GM21825 (cell line): ENCODE data around the gene FOXJ3.

Experiments
- ATAC-seq: cut with Tn5 transposase; IDR thresholded peaks from one replicate; pipeline ENCODE4 v1.9.1; 2021; ENCODE audit warnings: mild to moderate bottlenecking, moderate library complexity; ENCODE audit not compliant: unreplicated experiment

FOXJ3 gene

DNA sequence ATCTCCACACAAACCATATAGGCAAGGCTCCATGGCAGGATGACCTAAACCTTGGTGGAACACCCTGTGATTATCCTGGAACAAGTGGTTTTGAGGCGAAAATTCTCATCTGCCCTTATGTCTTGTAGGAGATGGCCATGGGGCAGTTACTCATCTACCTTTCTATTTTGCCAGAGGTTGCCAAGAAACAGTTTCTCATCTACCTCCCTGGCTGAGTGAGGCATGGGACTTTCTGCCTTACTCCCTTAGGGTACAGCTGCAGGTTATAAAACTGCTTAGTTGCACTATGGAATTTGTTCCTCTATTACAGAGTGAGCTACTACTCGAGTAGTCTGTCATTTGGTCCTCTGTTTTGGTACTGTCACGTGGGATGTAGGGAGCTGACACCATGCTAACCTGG is 139.2 kb downstream of the FOXJ3 start:
- no peak for ATAC-seq

DNA sequence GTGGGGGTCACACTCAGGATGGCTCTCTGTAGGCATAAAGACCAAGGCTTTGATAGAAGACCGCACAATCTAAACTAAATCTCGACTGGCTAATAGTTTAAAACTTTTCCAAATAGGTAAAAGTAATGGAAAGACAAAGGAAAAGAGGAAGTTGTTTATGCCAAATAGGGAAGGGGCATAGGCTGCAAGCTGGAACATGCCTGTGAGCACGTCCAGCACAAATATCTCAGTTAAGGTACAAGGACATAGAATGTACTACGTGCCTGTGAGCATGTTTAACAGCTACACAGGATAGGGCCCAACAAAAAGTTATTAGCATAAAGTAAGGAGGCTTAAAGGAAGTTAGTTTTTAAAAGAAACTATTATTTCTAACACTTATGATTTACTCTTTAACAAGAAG is 142.9 kb downstream of the FOXJ3 start:
- ATAC-seq: no peak

DNA sequence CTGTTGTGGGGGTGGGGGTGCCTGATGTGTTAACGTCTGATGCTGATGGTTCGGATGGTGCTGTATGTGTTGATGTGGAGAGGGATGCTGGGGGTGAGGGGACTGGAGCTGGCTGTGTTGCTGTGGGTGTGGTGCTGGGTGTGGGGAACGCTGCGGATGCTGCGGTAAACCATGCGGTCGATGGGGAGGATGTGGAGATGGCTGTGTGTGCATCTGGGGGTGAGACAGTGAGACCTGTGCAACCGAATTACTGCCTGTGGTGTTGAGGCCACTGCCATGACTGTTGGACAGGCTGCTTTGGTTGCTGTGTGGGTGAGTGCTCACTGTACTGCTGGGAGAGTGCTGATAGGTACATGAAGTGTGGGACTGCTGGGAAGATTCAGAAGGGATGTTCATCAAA is 143.7 kb downstream of the FOXJ3 start:
- no peak for ATAC-seq

DNA sequence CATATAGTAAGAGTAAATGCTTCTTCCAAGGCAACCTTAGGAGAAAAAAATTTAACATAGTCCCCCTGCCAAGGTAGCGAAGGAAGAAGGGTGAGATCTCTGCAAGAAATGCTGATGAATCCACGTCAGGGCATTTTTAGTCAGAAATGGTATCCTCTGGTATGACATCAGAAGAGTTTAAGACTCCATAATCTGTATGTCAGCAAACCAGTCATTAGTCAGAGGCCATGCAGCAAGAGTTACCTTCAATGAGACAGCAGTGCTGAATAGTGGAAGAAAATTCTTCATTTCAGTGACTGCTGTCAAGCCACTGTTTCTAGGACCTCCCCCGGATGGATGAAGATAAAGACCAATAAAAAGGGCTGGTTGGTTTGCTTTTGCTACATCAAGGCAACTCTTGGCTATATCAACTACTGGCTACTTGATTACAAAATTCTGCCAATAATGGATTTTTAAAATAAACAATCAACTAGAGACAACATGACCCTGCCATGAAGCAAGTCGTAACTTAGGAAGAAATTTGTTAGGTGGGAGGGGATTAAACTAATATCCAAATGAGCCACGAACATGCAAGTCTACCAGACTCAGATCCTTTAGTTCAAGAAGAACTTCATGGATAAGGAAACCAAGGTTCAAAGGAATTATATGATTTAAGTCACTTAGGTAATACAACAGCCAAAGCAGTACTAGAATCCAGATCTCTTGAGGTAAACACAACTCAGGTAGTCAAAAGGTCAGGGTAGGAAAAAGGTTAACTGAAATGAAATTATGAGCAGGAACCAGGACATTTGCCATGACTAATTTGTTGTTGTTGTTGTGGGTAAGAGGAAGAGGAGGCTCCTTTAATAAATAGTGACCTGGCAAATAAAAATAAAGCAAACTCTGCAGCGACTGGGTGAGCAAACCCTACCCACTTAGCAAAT is 144.8 kb downstream of the FOXJ3 start:
- ATAC-seq: no peak

DNA sequence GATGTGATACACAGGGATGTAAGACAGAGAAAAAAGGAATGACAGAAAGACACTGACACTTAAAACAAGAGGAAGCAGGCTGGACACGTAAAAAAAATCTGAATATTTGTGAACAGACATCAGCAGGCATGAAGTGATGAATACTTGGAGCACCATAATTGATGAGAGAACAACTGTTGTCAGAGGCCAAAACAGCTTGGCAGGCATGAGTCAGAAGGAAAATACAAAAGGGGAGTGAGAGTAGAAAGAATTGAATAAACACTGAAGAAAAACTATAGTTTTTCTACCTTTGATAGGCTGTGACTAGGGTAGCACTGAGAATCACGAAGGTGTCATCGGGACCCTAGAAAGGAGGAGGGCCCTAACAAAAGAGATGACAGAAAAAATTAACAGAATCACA is 148.9 kb downstream of the FOXJ3 start:
- ATAC-seq: no peak

DNA sequence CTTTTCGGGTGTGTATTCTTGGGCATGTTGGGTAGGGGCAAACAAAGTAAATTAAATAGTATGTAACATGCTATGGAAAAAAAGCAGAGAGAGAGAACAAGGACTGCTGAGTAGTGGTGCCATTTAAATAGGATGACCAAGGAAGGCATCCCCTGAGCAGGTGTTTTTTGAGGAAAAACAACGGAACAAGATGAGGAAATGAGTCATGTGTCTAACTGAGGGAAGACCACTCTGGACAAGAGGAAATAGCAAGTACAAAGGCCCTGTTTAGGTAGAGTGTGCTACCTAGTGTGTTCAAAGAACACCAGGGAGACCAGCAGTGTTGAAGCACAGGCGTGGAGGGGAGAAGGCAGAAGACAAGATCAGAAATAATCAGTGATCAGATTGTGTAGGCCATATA is 150.4 kb downstream of the FOXJ3 start:
- no peak for ATAC-seq

DNA sequence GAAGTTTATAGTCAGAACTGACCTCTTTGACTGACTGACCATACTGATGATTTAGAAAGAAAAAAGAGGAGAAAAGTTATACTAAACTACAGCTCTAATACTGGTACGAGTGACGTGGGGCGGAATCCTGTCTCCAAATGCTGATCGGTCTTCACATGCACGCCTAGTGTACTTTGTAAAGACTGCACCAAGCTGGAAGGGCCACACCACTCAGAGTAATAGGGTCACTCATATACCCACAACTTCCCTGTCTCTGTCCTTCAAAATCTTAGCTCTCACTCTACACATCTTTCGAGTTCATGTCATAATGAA is 151.1 kb downstream of the FOXJ3 start:
- ATAC-seq: no peak

DNA sequence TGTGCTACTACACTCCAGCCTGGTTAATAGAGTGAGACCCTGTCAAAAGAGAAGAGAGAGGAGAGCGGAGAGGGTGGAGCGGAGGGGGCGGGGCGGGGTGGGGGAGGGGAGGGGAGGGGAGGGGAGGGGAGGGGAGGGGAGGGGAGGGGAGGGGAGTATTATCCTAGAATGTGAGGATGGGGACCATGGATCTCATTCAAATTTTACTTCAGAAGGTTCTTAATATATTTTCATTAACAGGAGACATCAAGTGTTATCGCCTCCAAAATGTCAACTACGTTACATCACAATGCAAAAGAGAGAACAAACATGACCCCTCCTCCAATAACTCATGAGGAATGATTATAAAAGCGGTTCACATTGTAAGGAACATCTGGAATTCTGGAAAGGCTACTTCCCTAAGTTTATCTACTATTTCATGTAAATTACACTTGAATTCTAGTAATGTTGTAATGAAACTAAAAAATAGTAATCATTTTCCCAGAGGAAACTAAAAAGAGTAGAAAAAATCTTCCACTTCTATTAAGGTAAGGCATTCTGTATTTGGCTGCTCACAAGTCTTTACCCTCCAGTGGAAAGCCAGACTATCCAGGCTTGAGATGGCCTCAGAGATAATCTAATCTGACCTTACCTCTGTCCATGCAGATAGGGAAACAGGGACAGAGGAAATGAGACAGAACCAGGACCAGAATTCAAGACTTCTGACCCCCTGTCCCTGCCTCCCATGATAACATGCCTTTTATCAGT is 151.7 kb downstream of the FOXJ3 start:
- ATAC-seq: no peak

DNA sequence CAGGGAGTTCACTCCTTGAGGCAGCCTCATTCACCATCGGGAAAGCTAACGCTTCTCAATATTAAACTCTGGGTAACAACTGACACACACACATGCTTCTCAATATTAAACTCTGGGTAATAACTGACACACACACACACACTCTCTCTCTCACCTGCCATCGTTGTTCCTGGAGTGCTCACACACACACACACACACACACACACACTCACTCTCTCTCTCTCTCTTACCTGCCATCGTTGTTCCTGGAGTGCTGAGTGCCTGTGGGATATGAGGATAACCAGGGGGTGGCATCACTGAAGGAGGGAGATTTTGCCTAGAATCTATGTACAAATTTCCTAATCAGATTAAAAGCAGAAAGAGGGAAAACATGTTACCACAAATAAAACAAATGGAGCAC is 153.3 kb downstream of the FOXJ3 start:
- ATAC-seq: no peak

DNA sequence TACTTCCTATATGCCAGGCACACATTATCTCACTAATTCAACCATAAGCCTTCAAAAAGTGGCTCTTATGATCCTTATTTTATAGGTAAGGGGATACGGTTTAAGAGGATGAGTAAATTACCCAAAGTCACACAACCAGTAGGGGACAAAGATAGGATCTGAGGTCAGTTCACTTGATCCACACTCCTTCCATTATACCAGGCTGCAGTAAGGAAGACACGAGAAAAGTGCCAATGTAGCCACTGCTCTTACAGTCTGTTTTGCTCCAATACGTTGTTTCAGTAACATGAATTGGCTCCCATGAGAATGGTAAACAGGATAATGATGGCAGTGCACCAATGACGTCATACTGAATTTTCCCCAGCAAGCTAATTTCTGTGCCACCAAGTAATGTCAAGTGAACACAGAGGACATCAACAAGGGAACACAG is 155.1 kb downstream of the FOXJ3 start:
- ATAC-seq: no peak

DNA sequence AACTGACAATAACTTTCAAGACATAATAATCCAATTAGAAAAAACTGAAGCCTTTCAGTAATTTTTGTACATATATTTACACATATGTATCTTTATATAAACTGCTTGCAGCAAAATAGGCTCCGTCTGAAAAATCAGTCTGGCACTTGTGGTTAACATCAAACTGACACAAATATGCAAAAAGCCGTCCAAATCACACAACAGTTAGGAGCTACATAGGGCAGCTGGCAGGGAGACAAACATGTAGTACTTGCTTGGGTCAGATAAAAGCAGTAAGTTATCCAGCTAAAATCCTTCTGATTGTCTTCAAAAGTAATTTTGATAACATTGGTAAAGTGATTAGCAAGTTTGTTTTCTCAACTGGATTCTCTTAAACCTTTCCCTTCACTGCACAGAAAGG is 155.8 kb downstream of the FOXJ3 start:
- no peak for ATAC-seq

DNA sequence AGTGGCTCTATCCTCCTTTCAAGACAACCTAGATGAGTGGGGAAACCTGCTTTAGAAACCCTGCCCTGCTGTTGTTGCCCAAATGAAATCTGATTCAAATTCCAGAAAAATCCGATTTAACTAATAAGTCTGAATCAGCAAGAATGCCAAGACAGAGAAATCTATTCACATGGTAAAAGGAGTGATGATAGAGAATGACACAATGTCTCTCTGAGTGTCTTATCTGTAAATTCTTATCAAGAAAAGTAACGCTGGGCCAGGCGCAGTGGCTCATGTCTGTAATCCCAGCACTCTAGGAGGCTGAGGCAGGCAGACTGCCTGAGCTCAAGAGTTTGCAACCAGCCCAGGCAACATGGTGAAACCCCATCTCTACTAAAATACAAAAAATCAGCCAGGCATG is 156.8 kb downstream of the FOXJ3 start:
- no peak for ATAC-seq

DNA sequence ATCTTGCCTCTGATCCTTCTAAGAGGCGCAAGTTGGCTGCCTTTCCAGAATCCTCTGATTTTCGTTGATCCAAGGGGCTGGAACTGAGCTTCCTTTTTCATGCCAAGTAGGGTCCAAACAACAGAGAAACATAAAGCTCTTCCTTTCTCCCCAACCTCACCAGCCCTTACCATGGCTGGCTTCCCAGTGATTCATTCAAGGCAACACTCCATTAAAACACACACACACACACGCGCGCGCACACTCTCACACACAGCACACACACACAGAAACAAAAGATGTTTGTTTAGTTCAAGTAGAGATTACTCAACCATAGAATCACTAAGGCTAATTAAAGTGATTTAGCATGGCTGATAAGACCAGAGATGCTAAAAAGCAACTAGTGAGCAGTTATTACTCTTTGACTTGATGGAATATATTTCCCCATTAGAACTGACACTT is 157.5 kb downstream of the FOXJ3 start:
- ATAC-seq: no peak

DNA sequence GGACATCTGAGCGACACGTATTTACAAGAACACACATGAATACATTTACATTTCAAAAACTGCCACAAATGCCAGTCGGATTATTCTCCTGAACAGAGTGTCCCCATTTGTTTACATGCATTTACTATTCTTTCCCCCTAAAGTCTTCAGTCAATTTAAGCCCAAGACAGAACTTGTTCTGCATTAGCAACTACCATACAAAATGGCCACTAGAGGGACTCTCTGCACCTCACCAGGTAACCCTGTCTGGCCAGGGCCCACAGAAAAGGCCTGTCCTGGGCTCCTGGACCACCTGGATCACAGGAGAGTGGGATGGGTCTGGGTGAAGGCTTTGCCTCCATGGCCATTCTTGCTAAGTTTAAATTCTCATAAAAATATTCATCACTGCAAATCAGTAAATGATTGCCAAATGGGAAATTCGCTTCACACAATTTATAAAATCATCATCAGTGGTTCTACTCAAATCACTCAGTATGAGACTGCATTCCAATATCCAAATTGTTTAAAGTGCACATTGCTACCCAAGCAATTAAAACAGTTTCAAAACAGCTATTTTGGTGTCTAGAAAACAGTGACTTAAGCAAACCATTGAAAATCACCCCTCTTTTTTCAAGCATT is 158.0 kb downstream of the FOXJ3 start:
- no peak for ATAC-seq

DNA sequence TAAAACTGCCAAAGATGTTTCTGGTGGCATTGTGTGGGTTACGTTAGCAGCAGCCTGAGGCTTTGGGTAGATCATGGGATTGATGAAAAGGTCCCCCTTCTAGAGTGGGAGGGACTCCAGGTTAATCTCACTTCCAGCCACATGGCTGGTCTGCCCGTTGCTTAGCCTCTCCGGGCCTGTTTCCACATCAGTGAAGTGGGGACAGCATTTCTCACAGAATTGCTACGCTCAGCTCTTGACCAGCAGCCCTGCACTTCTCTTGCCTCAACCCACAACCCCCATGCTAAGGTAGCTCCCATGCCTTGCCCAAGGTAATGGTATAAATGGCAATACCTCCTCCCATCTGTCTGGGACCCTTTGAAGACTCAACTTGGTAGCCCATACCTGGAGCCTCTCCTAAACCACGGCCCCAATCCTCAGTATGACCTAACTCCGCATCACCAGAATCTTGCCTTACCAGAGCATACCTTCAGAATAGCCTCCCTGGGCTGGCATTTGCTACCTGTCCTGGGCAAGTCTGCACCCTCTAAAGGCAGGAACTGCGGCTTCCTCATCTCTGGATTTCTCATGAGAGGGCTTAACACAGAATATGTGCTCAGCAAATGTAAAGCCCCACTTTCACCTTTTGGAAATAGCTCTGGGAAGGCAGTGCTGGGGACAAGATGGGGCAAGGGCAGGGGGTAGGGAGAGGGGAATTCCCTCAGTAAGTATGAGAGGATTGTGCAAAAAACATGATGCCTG is 159.6 kb downstream of the FOXJ3 start:
- ATAC-seq: no peak

DNA sequence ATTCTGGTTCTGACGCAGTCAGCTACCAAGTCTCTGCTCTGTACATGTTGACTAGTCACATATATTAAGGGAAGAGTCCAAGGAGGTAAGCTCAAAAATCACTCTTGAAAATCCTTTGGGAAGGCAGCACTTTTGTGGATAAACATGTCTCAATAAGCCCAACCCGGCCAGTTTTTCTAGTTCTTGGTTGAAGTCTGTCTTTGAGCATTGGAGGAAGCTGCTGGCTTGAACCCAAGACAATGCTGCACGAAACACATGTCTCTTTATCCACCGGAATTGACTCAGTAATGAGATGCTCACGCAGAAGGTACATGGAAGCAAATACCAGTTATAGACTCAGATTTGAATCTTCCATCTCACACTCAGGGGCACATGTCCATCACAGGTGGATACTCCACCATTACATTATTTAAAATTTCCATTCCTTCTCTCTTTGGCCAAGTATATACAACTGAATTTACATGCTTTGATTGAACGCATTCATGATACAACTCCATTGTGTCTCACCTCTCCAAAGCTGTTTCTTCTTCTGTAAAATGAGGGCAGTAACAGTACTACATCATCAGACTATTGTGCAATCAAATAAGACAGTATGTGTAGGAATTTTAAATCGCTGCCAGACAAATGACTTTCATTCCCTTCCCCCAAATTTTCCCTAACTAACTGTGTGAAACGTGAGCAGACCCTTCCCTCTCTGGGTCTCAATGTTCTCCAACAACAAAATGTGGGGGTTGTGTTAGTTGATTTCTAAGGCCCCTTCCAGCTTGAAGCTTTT is 160.9 kb downstream of the FOXJ3 start:
- ATAC-seq: no peak

DNA sequence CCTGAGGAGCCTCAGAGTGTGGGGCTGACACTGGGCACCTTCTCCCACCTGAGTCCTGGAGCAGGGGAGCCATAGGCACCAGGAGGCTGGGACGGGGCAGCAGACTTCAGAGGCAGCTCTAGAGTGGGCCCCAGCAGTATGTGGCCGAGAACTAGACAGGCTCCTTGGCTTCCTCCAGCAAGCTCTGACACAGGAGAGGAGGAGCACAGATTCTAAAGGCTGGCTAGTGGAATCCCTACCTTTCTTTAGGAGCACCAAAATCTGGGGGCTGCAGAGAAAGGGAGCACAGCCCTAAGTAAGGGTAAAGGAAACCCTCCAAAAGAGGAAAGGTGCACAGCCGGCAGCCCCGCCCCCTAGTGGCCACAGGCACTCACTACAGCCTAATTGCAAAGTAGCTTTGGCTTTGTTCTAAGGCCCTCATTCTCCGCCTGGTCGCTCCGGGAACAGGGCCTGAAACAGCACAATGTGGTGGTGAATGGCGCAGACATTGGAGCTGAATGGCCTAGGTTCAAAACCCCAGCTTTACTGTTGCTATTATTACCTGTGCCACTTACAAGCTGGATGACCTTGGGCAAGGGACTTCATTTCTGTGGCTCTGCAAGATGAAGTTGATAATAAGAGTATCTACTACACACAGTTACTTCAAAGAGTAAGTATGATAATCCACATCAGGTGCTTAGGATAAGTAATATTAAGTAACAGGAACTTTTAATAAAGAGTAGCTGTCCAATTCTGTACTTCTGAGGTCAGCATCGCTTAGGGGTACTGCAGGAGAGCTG is 161.7 kb downstream of the FOXJ3 start:
- ATAC-seq: no peak

DNA sequence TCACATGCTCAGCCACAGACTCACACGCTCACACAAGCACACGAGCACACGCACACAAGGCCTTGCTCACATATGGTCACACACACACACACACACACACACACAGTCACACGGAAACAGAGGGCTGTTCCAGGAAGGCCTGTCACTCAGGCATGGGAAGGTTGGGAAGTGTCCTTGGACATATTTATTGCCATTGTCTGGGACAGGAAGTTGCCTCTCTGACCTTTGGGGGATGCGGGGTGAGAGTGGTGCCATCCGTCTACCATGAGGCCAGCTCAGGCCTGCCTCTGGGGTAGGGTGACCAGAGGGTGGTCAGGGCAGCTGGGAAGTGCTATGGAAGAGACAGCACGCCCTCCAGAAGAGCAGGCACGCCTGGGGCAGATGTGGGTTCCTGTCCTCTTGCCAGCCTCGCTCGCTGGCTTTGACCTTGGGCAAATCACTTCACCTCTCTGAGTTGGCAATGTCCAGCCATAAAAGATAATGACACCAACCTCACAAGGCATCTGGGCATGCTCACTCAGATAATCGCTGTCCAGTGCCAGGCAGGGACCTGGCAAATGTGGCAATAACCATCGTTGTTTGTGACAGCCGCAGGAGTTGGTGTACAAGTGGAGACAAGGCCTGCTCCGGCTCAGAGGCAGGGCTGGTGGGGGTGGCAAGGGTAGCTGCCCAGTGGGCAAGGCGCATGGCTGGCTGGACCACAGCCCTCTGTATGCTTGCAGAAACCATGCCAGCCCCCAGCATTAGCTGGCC is 162.5 kb downstream of the FOXJ3 start:
- ATAC-seq: no peak

DNA sequence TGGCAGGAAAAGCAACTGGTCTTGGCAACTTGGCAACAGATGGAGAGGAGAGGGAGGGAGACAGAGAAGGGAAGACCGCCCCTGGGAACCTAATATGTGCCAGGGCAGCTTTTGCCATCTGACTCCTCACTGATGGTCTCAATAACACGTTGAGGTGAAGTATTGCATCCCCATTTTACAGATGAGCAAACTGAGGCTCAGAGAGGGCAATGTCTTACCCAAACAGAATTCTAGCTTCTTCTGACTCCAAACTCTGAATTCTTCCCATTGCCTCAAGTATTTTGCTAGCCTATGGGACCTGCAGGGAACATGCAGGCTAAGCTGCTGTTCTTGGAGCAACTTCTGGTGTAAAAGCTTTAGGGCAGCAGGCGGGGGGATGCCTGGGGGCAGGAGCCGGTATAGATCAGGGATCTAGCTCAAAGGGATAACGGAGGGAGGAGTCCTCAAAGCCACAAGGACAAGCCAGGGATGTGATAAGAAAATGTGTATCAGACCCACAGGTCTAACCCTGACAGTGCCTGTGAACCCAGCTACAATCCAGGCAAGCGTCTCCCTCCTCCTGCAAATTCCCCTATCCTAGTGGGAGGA is 163.3 kb downstream of the FOXJ3 start:
- no peak for ATAC-seq
